Measurements from ENCODE around the gene CA4.

CA4 gene

GRCh38 chr17:60141111-60142018, 8.4 kb upstream of the CA4 start:
- Mint-ChIP-seq H3K4me1 (peaks cover 53% of the 10 kb centered on the region), H3K27ac (no peak overlapping the region), H3K4me3 (peak overlapping the region; percentile 10)

GRCh38 chr17:60142872-60143499, 6.8 kb upstream of the CA4 start:
- H3K36me3 Mint-ChIP-seq, result no peaks in the 10 kb centered on the region
- no peaks in the 10 kb centered on the region for H3K9me3 Mint-ChIP-seq
- no peak overlapping the region for H3K27ac Mint-ChIP-seq
- H3K27me3 Mint-ChIP-seq, result peaks cover 96% of the 10 kb centered on the region
- ATAC-seq, result peak; percentile 80
- H3K4me1 Mint-ChIP-seq, result peaks cover 52% of the 10 kb centered on the region
- peak overlapping the region; percentile 13 for H3K4me3 Mint-ChIP-seq

More at GRCh38 chr17:60141111-60142018, 8.4 kb upstream of the CA4 start:
- Mint-ChIP-seq H3K27me3 (peaks cover 81% of the 10 kb centered on the region), H3K9me3 (no peaks in the 10 kb centered on the region), H3K36me3 (no peaks in the 10 kb centered on the region)
- ATAC-seq, result no peak

DNA sequence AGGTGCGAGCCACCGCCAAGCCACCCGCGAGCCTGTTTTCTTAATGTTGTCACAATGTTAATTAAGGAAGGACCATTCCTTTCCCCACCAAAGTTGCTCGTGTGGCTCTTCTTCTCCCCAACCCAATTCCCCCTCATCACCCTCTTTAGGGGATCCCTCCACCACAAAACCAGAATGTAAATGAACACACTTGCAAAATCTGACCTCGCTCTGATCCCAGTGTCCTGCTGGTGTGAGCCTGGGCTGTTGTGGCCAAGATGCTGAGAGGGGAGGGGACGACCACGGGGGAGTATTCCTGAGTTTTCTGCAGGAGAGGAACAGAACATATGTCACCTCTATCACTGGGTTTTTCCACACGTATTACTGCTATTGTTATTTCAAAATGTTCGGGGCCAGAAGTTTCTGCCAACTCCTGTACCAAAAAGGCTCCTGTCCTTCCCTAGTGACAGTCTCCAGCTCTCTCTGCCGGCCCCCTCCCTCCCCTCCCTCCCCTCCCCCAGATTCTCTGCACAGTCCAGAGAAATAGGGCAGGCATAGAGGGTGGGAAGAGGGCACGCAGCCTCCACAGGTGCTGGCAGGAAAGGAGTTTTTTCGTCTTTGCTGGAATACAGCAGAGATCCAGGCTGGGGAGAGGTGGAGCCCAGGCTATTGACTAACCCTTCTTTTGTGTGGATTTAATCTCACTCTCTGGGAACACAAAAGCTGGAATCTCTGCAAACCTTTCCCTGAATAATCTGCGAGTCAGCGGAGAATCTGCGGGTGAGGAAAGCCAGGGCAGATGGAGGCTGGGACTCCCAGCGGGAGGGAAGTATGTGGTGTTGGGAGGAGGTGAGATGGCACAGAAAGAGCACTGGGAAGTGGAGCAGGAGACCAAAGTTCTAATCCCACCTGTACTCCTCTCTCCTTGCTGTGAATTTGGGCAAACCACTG, 4.5 kb upstream of the CA4 start:
- ATAC-seq, result no peak
- no peak overlapping the region for H3K27ac Mint-ChIP-seq
- peaks cover 52% of the 10 kb centered on the region for H3K4me1 Mint-ChIP-seq
- H3K4me3 Mint-ChIP-seq, result no peak overlapping the region
- no peaks in the 10 kb centered on the region for H3K9me3 Mint-ChIP-seq
- no peaks in the 10 kb centered on the region for H3K36me3 Mint-ChIP-seq
- peaks cover 92% of the 10 kb centered on the region for H3K27me3 Mint-ChIP-seq

DNA sequence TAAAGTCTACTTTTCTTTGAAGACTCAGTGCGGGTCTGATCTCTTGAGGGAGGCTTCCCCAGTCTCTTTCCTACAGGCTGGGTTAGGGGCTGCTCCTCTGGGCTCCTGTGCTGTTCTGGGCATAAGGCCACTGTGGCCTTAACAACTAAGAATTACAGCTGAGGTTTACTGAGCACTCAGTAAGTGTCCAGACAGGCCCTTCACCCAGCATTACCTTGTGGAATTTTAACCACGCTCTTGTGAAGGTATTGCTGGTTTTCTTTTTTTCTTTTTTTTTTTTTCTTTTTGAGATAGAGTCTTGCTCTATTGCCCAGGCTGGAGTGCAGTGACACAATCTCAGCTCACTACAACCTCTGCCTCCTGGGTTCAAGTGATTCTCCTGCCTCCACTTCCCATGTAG, 3.6 kb upstream of the CA4 start:
- no peak for ATAC-seq
- H3K9me3 Mint-ChIP-seq, result no peaks in the 10 kb centered on the region
- peaks cover 51% of the 10 kb centered on the region for H3K4me1 Mint-ChIP-seq
- peaks cover 92% of the 10 kb centered on the region for H3K27me3 Mint-ChIP-seq
- no peaks in the 10 kb centered on the region for H3K36me3 Mint-ChIP-seq
- no peak overlapping the region for H3K4me3 Mint-ChIP-seq
- no peak overlapping the region for H3K27ac Mint-ChIP-seq

- ATAC-seq, result no peak
- Mint-ChIP-seq H3K27ac (no peak overlapping the region), H3K36me3 (no peaks in the 10 kb centered on the region), H3K9me3 (no peaks in the 10 kb centered on the region), H3K27me3 (peaks cover 92% of the 10 kb centered on the region), H3K4me3 (no peak overlapping the region), H3K4me1 (peaks cover 39% of the 10 kb centered on the region)
Observed at GRCh38 chr17:60147553-60148223, 2.1 kb upstream of the CA4 start.

DNA sequence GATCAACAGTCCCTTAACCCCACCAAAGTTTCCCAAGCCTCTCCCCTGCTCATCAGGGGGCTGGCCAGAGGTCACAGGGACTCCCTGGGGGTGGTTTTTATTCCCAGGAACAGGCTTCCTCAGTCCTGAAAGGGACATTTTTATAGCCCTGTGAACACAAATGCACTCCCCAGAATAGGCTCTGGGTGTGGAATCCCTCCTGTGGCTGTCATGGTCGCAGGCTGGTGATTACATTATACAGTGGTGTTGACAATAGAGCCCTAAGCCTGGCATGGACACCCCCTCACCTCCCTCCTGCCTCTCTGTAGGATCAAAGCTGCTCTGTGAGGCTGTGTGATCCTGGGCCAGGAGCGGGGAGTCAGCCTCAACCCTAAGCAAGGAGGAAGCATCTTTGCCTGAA, 1.4 kb upstream of the CA4 start:
- Mint-ChIP-seq H3K27ac (no peak overlapping the region), H3K36me3 (no peaks in the 10 kb centered on the region), H3K4me3 (no peak overlapping the region), H3K27me3 (peaks cover 92% of the 10 kb centered on the region), H3K9me3 (no peaks in the 10 kb centered on the region), H3K4me1 (peaks cover 32% of the 10 kb centered on the region)
- ATAC-seq, result no peak

- no peaks in the 10 kb centered on the region for H3K36me3 Mint-ChIP-seq
- H3K4me1 Mint-ChIP-seq, result peaks cover 17% of the 10 kb centered on the region
- no peak overlapping the region for H3K27ac Mint-ChIP-seq
- no peak overlapping the region for H3K4me3 Mint-ChIP-seq
- ATAC-seq, result peak; percentile 40
- peaks cover 88% of the 10 kb centered on the region for H3K27me3 Mint-ChIP-seq
- no peaks in the 10 kb centered on the region for H3K9me3 Mint-ChIP-seq
Observed at GRCh38 chr17:60151355-60151754, 1.6 kb downstream of the CA4 start.

DNA sequence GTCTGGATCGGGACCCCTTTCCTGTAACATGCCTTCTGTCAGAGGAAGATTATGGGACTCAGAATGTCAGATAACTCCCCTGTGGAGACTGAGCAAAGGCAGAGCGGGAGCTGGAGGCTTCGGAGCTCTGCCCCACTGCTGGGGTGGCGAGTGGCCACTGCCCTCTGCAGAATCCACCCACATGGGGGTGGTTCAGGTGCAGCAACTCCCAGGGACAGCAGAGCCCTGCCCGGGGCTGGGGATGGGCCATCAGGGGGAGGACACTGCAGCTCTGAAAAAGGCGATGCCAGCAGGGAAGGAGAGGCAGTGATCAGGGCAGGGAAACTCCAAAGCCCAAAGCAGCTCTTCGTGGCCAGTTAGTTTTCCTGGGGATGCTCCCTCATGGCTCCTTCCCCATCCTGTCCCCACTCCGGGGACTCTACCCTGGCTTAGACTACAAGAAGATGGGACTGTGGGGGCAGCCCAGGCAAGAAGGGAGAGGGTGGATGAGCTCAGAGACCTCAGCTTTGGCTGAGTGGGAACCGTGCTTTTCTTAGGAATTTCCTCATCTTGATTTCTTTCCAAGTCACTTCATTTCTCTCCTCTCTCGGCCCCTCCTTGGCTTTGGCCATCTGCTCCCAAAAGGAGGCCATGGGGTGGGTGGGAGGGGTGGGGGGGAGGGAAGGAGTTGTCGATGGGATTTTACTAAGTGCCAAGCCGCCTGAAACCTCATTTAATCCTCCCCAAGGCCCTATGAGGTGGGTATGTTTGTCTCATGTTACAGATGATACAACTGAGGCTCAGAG, 4.0 kb downstream of the CA4 start:
- peaks cover 92% of the 10 kb centered on the region for H3K27me3 Mint-ChIP-seq
- H3K4me1 Mint-ChIP-seq, result peaks cover 17% of the 10 kb centered on the region
- no peak for ATAC-seq
- no peaks in the 10 kb centered on the region for H3K9me3 Mint-ChIP-seq
- no peak overlapping the region for H3K27ac Mint-ChIP-seq
- H3K36me3 Mint-ChIP-seq, result no peaks in the 10 kb centered on the region
- no peak overlapping the region for H3K4me3 Mint-ChIP-seq

DNA sequence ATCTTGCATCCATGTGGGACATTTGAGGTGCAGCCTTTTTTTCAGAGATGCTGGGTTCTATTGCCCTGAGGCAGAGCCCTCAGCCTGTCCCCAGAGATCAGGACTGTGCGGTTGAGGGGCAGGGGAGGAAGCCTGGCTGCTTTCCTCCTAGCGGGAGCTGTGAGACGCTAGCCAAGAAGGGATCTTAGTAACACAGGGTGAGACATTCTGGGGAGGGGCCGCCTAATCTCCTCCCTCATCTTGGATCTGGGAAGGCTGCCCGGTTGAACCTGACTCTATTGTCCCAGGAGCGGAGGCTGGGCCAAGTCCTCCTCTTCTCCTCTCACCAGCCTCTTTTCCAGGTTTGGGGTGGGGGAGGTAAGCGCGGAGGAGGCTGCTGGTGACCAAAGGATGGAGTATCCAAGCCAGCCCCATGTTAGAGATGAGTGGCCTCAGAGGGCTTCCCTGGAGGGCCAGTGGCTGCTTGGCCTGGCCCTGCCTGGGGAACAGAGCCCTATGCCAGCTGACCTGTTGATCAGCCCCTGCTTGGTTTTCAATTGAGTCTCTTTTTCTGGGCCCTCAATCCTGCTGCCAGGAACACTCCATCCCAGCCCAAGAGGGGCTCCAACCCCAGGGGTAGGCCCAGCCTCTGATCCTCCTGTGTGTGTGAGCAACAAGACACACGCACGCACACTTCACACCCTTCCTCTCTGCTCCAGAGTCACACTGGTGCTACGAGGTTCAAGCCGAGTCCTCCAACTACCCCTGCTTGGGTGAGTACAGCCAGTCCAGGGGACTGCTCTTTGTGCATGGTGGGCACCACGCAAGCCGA, 5.0 kb downstream of the CA4 start:
- Mint-ChIP-seq H3K27ac (no peak overlapping the region), H3K4me3 (no peak overlapping the region), H3K36me3 (no peaks in the 10 kb centered on the region), H3K9me3 (no peaks in the 10 kb centered on the region), H3K4me1 (peaks cover 11% of the 10 kb centered on the region), H3K27me3 (peaks cover 91% of the 10 kb centered on the region)
- no peak for ATAC-seq

DNA sequence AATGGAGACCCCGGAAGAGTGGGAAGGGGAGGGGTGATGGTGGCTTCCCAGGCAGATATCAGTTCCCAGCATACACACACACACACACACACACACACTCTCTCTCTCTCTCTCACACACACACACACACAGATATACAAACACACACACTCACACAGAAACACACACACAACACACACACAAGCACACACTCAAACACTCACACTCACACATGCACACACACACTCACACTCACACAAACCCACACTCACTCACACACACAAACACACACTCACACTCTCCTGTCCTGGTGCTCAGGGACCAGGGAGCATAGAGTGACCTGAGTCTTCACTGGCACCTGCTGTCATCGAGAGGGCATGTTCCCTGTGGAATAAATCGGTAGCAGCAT, 5.6 kb downstream of the CA4 start:
- Mint-ChIP-seq H3K4me1 (peaks cover 17% of the 10 kb centered on the region), H3K36me3 (no peaks in the 10 kb centered on the region), H3K27me3 (peaks cover 93% of the 10 kb centered on the region), H3K27ac (no peak overlapping the region), H3K4me3 (no peak overlapping the region), H3K9me3 (no peaks in the 10 kb centered on the region)
- ATAC-seq, result no peak

- Mint-ChIP-seq H3K27ac (no peak overlapping the region), H3K4me1 (peaks cover 18% of the 10 kb centered on the region), H3K4me3 (no peak overlapping the region), H3K9me3 (no peaks in the 10 kb centered on the region), H3K27me3 (peaks cover 93% of the 10 kb centered on the region), H3K36me3 (no peaks in the 10 kb centered on the region)
- ATAC-seq, result no peak
Observed at GRCh38 chr17:60155815-60156214, 6.0 kb downstream of the CA4 start.

DNA sequence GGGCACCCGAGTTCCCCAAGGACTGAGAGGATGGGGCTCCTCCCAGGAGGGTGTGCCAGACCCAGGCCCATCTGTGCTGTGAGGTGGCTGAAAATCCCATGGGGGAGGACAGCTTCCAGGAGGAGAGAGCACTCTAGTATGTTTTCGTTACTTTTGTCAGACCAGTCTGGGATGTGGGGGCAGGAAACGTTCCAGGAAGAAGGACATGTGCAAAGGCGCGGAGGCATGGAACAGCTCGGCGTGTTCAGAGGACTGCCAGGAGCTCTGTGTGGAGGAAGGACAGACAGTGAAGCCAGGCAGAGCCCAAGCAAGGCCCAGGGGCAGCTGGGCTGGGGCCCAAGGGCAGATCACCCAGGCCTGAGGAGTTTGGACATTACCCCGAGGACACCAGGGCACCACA, 7.0 kb downstream of the CA4 start:
- no peak for ATAC-seq
- H3K4me1 Mint-ChIP-seq, result peaks cover 21% of the 10 kb centered on the region
- H3K27ac Mint-ChIP-seq, result no peak overlapping the region
- peaks cover 93% of the 10 kb centered on the region for H3K27me3 Mint-ChIP-seq
- H3K36me3 Mint-ChIP-seq, result no peaks in the 10 kb centered on the region
- no peak overlapping the region for H3K4me3 Mint-ChIP-seq
- no peaks in the 10 kb centered on the region for H3K9me3 Mint-ChIP-seq

- ATAC-seq, result no peak
- no peaks in the 10 kb centered on the region for H3K9me3 Mint-ChIP-seq
- H3K36me3 Mint-ChIP-seq, result no peaks in the 10 kb centered on the region
- peaks cover 26% of the 10 kb centered on the region for H3K4me1 Mint-ChIP-seq
- no peak overlapping the region for H3K4me3 Mint-ChIP-seq
- peaks cover 93% of the 10 kb centered on the region for H3K27me3 Mint-ChIP-seq
- H3K27ac Mint-ChIP-seq, result no peak overlapping the region
Observed at GRCh38 chr17:60157487-60158040, 7.8 kb downstream of the CA4 start.

All from stimulated activated memory B cell treated with anti-CD40 and anti-IgM and Interleukin-4, amounts not matched to agents 10 μg/mL and 1 μg/mL and 100 μg/mL, for 72 hours (primary cell).